NCI-H1694 treated with DMSO at 0.1 percent for 48 hours (cell line): ENCODE data around the gene NHSL2.

Experiments used
- DNase-seq: peaks from one replicate; lab custom pipeline; 2025; lab: John Stamatoyannopoulos, UW

The NHSL2 gene

DNA sequence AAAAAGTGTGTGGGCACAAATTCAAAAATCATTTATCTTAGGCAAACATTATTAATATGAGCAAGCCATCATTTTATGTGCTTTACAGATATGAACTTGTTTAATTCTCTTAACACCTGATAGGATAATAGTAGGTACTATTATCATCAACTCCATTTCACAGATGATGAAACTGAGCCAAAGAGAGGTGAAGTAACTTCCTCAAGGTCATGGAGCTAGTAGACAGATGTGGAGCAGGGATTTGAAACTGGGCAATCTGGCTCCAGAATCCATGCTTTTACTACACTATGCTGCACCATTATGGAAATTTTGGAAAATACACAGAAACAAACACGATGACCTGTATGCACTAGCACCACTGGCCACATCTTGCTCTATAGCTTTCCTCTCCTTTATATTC, 269.9 kb downstream of the NHSL2 start:
- DNase-seq = peak; percentile 44

DNA sequence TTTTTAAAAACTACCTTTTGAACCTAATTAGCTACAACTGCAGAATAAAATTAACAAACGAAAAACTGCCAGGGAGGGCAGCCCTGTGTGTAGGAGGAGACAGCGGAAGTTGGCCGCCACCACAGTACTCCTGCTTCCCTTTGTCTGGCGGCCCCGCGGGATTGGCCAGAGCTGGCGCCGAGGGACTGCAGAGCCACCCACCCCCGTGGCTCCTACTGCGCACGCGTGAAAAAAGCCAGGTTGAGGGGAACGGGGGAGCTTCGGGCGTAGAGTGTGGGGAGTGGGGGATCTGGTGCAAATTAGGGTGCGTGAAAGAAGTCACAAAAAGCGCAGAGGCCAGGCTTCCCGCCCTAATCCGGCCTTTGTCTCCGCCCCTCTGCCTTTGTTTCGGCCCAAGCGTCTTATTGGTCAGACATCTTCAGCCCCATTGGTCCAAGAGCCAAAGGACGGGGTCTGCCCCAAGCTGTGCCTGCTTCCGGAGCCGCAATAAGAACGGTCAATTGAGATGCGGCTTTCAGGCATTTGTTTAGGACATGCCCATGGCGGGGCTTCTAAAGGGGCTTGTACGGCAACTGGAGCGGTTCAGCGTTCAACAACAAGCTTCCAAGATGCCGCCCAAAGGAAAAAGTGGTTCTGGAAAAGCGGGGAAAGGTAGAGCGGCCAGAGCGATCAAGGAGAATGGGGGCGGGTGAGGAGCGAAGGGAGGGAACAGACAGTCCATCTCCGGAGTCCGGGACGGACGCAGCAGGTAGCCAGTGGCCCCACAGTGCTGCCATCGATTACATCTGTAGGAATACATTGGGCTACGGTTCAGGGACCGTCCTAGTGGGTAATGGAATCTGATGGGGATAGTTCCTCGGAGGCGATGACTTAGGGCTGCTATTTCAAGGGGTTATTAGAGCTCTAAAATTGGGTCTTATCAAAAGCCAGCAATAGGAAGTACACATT, 270.8 kb downstream of the NHSL2 start, which contains the start of gene PIN4:
TSS of gene PIN4 (plus strand) at position 580 of the 948 bp plus-strand sequence. CDS start at position 609, 29 bp downstream.
- peak; percentile 97 for DNase-seq

DNA sequence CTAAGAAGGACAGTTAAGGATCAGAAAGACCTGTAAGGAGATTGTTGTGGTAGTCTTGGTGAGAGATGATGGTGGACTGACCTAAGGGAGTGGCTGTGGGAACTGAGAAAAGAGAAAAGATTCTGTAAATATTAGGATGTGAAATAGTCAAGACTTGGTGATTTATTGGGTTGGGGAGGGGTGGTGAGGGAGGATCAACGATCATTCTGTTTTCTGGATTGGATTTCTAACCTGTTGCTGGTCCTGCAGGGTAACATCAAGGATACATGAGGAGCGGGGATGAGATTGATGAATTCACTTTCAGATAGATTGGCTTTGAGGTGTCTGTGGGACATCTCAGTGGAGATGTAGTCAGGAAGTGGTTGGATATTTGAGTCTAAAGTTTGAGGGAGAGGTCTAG, 272.3 kb downstream of the NHSL2 start:
- no peak for DNase-seq

- DNase-seq = no peak
Measured at GRCh38 chrX:72201836-72202536, 291.3 kb downstream of the NHSL2 start.
